A172 (cell line): ENCODE data around the gene SEC14L1. TPM values are rescaled to one million over a fixed set of nuclear protein-coding genes. Genes with fewer than 3 reads are reported as not detected.
"Not testable (repeated sequence)": the region's sequence is repeated elsewhere in the genome, so short reads cannot be mapped to it uniquely, and the experiment has no call there.

Experiments
- DNase-seq: peaks from one replicate; pipeline ENCODE4 v3.0.0-alpha.2; 2015; ENCODE audit warnings: low spot score
- total RNA-seq: library from RNA; depleted of rRNA; stranded (reverse); fragments of >200 nt; shearing (Covaris generic); gene quantifications from 2 replicates; pipeline ENCODE4 v1.2.3, GENCODE V29; 2014; rRNA removed

Gene SEC14L1
- 56.3 and 61.8 TPM in 2 replicates for total RNA-seq

DNA sequence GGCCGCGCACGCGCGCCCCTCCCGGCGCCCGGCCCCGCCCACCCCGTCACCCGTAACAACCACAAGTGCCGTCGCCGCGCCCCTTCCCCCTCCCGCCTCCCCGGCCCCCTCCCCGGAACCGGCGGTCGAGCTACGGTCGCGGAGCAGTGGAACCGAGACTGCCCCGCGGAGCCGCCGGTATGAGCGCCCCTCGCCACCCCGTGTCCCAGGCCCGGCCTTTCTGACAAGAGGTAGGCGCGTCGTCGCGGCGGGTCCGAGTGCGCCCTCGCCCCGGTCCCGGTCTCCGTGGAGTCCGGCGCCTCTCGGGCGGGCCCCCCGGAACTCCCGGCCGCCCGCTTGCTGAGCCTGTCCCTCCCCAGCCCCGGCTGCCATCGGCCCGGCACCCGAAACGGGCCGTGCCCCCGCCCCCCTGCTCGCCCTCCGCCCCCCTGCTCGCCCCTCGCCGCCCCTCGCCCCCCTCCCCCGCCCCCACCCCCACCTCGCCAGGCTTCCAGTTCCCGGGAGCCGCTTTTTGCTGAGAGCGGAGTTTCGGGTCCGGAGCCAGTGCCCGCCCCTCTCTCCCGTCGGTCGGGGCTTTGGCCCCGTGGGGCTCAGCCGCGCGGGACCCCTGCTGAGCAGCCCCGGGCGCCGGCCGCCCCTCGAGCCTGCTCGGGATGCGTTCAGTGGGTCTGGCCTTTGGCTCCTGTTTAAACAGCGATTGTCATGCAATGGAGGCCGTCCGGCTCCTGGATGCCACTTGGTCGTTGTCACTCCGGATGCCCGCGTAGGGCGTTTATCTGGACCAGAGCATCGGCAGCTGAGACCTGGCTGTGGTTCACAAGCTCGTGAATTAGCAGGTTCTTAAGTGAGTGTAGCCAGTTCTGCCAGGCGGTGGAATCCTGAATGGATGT lies at the start of gene SEC14L1:
Gene SEC14L1, plus strand, starts transcription at position 92 of the 890 bp plus-strand sequence. CDS start 2,628 bp downstream, outside the sequence.
- DNase-seq, result peak; percentile 63

DNA sequence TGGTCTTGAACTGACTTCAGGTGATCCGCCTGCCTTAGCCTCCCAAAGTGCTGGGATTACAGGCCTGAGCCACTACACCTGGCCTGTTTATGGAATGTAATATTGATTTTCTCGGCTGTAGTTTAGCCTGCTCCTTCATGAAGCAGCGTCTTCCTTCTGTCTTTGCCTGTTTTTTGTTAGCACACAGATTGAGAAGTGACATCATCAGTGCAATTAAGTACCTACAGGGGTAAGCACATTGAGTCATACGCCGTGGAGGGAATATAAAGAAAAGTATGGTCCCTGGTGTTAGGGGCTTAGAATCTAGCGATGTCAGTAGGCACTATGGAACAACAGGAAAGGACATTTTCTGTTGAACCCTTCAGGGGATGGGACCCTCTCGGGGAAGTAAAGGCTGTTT lies 48.7 kb upstream of the SEC14L1 start:
- no peak for DNase-seq

DNA sequence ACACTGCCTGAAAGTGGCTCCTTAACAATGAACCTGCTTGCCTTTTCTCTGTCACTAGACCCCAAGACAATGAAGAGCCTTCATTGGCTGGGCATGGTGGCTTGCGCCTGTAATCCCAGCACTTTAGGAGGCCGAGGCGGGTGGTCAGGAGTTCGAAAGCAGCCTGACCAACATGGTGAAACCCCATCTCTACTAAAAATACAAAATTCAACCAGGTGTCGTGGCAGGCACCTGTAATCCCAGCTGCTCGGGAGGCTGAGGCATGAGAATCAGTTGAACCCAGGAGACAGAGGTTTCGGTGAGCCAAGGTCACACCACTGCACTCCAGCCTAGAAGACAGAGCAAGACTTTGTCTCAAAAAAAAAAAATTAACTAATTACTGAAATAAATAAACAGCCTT lies 45.3 kb upstream of the SEC14L1 start:
- no peak for DNase-seq

- peak; percentile 66 for DNase-seq
Measured at GRCh38 chr17:77096570-77097214, 44.1 kb upstream of the SEC14L1 start.

DNA sequence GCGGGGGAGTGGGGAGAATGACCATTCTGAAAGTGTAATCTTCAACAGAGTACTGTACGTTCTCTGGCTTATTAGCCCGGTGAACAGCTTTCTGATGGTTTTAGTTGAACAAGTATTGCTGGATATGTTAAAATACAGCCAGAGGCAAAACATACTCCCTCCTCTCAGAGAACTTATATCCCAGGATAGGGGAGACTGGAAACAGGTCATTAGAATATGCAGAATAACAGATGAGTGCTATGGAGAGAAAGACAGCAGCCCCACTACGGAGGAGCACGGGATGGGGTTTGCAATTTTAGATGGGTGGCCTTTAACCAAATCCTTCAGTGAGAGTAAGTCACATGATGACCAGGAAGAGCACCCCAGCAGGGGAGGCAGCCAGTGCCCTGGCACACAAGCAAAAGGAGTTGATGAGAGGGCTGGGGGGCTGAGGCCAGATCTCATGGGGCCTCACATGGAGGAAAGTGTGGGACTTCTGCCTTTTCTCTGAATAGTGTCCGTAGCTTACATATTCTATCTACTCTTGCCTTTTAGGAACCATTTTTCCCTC lies 43.1 kb upstream of the SEC14L1 start:
- no peak for DNase-seq

DNA sequence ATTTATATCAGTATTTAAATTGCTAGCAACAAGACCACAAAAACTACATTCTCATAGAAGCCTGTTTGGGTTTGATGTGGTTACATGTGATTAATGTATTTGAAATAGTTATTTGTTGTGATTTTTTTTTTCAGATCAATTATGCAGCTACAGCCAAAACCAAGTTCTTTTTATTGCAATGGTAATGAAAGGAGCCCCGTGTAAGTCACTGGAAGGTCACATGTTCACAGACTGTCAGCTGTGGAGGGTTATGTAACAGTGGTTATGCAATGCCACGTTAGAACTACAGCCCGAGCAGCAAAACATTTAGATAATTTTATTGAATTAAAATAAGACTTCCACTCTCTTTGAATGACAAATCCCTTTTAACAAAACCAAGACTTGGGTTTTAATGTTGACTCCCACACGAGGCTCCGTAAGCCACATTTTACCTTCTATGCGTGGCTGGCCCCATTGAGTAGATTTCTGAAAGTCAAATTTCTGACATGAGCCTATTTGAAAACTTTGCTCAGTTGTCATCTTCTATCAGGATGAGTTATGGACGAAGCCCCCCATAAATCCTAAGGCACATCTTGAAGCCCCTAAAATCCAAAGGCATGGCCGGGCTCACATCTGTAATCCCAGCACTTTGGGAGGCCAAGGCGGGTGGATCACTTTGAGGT lies 41.8 kb upstream of the SEC14L1 start:
- DNase-seq, result no peak

DNA sequence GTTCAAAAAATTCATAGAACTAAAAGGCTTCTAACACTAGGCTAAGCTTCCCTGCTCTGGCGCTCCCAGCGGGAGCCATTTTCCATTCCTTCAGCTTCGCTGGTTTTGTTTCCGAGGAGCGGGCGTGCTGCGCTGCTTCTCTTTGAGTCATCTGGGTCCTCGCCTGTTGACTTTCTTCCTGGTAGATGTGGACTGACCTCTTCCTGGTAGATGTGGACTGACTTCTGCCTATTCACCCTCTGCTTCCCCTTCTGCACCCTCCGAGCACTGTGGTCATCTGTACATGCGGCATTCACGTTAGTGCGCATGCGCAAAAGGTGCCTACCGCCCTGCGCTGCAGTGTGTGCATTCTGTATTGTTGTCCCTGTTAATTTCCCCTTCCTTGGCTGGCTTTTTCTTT lies 40.8 kb upstream of the SEC14L1 start:
- no peak for DNase-seq

- no peak for DNase-seq
Measured at GRCh38 chr17:77101521-77102410, 39.0 kb upstream of the SEC14L1 start.

GRCh38 chr17:77102411-77103134 lies 38.2 kb upstream of the SEC14L1 start:
- DNase-seq, result not testable (repeated sequence)

- no peak for DNase-seq
Measured at GRCh38 chr17:77105706-77106105, 35.1 kb upstream of the SEC14L1 start.

GRCh38 chr17:77106874-77107358 lies 33.9 kb upstream of the SEC14L1 start:
- DNase-seq, result no peak

DNA sequence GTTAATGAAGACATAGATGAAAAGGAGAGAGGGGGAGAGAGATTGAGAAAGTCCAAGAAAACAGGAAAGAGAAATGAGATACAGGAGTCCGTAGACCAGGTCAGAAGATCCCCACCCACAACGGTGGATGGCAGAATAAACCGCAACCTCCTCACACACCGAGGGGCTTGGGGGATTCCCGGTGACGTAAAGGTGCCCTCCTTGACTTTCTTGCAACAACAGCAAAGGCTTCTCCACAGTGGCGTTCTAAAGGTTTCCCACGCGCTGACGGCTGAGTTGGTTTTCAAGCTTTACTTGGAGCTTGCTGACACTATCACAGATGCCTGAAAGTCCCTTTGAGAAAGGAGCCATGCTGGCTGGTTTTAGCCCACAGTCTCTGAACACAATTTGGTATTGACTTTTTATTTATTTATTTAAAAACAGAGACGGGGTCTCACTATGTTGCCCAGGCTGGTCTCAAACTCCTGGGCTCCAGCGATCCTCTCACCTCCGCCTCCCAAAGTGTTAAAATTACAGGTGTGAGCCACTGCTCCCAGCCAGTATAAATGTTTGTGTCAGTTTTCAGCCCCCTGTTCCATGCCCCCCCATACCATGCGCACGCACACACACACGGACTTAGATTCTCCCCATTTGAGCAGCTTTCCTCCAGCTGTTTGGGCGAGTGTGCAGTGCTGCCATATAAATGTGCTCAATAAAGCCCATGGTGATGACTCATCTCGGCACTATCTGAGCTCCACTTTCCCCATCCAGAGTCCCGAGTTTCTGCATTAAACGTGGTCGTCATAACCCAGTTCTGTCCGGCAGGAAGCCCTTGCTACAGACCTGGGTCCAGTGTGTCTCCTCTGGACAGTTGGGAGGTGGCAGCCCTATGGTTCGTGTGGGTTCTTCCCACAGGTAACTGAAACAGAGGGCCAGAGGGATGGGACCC lies 33.0 kb upstream of the SEC14L1 start:
- DNase-seq, result peak; percentile 79

- no peak for DNase-seq
Measured at GRCh38 chr17:77109159-77109759, 31.5 kb upstream of the SEC14L1 start.

- DNase-seq, result peak; percentile 86
Measured at GRCh38 chr17:77109764-77110359, 30.9 kb upstream of the SEC14L1 start.

DNA sequence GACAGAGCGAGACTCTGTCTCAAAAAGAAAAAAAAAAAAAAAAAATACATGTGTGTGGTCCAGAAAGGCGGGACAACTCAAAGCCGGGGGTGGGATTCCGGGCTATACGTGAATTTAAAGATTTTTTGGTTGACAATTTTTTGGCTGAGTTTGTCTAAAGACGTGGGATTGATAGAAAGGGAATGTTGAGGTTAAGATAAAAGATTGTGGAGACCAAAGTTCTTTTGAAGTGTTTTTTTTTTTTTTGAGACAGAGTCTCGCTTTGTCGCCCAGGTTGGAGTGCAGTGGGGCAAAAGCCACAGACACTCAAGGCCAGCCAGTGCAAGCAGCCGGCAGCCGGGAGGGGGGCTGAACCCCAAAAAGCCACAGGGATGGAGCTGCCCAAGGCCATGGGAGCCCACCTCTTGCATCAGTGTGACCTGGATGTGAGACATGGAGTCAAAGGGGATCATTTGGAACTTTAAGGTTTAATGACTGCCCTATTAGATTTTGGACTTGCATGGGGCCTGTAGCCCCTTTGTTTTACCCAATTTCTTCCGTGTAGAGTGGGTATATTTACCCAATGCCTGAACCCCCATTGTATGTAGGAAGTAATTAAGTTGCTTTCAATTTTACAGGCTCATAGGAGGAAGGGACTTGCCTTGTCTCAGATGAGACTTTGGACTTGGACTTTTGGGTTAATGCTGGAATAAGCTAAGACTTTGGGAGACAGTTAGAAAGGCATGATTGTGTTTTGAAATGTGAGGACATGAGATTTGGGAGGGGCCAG lies 29.4 kb upstream of the SEC14L1 start:
- DNase-seq, result not testable (repeated sequence)

DNA sequence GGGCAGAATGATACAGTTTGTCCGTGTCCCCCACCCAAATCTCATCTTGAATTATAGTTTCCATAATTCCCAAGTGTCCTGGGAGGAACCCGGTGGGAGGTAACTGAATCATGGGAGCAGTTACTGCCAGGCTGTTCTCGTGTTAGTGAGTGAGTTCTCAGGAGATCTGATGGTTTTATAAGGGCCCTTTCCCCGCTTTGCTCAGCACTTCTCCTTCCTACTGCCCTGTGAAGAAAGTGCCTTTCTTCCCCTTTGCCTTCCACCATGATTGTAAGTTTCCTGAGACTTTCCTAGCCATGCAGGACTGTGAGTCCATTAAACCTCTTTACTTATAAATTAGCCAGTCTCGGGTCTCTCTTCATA lies 28.9 kb upstream of the SEC14L1 start:
- DNase-seq, result no peak

GRCh38 chr17:77115510-77115909 lies 25.3 kb upstream of the SEC14L1 start:
- no peak for DNase-seq

DNA sequence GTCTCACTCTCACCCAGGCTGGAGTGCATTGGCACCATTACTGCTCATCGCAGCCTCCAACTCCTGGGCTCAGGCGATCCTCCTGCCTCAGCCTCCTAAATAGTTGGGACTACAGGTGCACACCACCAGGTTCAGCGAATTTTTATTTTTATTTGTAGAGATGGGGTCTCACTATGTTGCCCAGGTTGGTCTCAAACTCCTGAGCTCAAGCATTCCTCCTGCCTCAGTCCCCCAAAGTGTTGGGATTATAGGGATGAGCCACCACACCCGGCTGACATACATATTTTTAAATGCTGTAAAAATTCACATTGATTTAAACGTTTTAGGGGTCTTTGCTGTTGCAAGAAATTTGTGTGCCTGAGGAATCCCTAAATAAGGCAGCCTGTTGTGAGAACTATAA lies 24.8 kb upstream of the SEC14L1 start:
- no peak for DNase-seq
